Thyroid gland (tissue), 4 donors: ENCODE measurements around the gene AIRE.

Experiments
- POLR2A ChIP-seq, 2 donors: fragments of 450-650 bp; IDR thresholded peaks; one replicate each; pipeline ENCODE4 v1.6.1; 2017; ENCODE audit warnings: antibody characterized with exemption in 2 of 2, mild to moderate bottlenecking in 2 of 2, moderate library complexity in 1 of 2
- TF ChIP-seq, protein P1 (sequence below), 6 experiments: fragments of 200-600 bp in 3 of 6; fragments of 450-650 bp in 3 of 6; sonication (generic) in 3 of 6; IDR thresholded peaks; one replicate each; pipeline ENCODE4 v1.5.1; 2016 to 2019; ENCODE audit warnings: antibody characterized with exemption in 6 of 6, mild to moderate bottlenecking in 2 of 6, inconsistent platforms in 1 of 6, moderate library complexity in 1 of 6

DNA sequence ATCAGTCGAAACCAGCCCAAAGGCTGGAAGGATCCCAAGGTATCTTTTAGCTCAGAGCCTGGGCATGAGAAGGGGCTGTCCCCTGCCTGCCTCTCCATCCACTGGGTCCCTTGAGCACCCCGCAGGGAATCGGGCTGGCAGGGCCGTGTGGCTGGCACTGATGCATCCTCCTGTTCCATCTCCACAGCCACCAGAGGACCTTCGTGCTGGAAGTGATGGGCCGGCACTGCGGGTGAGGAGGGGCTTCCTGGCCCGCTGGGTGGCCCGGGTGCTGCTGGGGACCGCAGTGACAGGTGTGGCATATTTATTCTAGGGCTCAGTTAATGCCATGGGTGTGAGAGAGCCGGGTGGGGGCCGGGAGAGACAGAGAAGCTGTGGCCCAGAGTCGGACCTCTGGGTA, 27.8 kb downstream of the AIRE start:
- TF ChIP-seq, protein P1, sequence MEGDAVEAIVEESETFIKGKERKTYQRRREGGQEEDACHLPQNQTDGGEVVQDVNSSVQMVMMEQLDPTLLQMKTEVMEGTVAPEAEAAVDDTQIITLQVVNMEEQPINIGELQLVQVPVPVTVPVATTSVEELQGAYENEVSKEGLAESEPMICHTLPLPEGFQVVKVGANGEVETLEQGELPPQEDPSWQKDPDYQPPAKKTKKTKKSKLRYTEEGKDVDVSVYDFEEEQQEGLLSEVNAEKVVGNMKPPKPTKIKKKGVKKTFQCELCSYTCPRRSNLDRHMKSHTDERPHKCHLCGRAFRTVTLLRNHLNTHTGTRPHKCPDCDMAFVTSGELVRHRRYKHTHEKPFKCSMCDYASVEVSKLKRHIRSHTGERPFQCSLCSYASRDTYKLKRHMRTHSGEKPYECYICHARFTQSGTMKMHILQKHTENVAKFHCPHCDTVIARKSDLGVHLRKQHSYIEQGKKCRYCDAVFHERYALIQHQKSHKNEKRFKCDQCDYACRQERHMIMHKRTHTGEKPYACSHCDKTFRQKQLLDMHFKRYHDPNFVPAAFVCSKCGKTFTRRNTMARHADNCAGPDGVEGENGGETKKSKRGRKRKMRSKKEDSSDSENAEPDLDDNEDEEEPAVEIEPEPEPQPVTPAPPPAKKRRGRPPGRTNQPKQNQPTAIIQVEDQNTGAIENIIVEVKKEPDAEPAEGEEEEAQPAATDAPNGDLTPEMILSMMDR (IDR thresholded peaks at IDR 0.05): no peak
- TF ChIP-seq POLR2A (IDR thresholded peaks at IDR 0.05): no peak
